Prostate gland (tissue), 2 donors: Measurements from ENCODE around the gene ATP9B.

Experiments
- POLR2A ChIP-seq: fragments of 450-650 bp; IDR thresholded peaks from one replicate; pipeline ENCODE4 v1.6.1; 2016; ENCODE audit warnings: antibody characterized with exemption, mild to moderate bottlenecking
- POLR2AphosphoS5 ChIP-seq: sonication (generic); formaldehyde crosslinking; IDR thresholded peaks from one replicate; pipeline ENCODE4 v1.6.1; 2017; ENCODE audit warnings: antibody characterized with exemption
- TF ChIP-seq, protein P1 (sequence below), 4 experiments: fragments of 200-600 bp in 2 of 4; fragments of 450-650 bp in 2 of 4; sonication (generic) in 2 of 4; IDR thresholded peaks; 1 replicate in 3 of 4; 2 replicates in 1 of 4; pipeline ENCODE4 v1.5.1; 2016 to 2019; ENCODE audit warnings: antibody characterized with exemption in 4 of 4, mild to moderate bottlenecking in 2 of 4, moderate library complexity in 2 of 4

DNA sequence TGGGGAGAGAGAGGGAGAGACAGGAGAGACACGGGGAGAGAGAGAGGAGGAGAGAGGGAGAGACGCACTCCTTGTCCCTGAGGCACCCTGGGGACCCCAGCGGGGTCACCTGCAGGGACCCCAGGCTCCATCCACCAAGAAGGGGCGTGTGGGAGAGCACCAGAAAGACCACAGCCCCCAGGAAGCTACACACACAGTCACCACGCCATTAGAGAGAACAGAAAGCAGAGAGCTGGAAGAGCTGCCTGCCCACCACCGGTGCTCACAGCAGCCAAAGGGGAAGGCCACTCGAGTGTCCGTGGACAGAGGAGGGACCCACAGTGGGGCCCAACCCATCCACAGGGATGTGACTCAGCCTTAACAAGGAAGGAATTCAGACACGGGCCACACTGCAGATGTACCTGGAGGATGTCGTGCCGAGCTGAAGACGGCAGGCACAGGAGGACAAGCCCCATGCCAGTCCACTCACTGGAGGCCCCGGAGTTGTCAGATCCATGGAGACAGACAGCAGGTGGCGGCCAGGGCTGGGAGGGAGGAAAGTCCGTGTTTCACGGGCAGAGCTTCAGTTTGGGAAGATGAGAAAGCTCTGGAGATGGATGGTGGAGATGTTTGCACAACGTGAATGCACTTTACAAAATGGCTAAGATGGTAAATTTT, 315.1 kb downstream of the ATP9B start:
- TF ChIP-seq, protein P1, sequence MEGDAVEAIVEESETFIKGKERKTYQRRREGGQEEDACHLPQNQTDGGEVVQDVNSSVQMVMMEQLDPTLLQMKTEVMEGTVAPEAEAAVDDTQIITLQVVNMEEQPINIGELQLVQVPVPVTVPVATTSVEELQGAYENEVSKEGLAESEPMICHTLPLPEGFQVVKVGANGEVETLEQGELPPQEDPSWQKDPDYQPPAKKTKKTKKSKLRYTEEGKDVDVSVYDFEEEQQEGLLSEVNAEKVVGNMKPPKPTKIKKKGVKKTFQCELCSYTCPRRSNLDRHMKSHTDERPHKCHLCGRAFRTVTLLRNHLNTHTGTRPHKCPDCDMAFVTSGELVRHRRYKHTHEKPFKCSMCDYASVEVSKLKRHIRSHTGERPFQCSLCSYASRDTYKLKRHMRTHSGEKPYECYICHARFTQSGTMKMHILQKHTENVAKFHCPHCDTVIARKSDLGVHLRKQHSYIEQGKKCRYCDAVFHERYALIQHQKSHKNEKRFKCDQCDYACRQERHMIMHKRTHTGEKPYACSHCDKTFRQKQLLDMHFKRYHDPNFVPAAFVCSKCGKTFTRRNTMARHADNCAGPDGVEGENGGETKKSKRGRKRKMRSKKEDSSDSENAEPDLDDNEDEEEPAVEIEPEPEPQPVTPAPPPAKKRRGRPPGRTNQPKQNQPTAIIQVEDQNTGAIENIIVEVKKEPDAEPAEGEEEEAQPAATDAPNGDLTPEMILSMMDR (IDR thresholded peaks at IDR 0.05) = no peak
- TF ChIP-seq POLR2A (no peak), POLR2AphosphoS5 (no peak)
